K562 (cell line): ENCODE measurements around the gene NLRP10. TPM values are rescaled to one million over a fixed set of nuclear protein-coding genes. Genes with fewer than 3 reads are reported as not detected.
A peak's percentile ranks its signal among the peaks of the same experiment; 100 is the strongest.

Experiments
- ATAC-seq: fragments of 200-7000 bp; cut with Tn5 transposase; 3 replicates; pipeline ENCODE4 v1.9.1; 2020; ENCODE audit warnings: moderate library complexity
- Bru-seq: library from RNA; stranded (reverse); fragments of 400-500 nt; gene quantifications from one replicate; lab custom pipeline; 2021; lab: Mats Ljungman, UMichigan
- BruChase-seq, 2 experiments: library from RNA; stranded (reverse); fragments of 400-500 nt; gene quantifications; one replicate each; lab custom pipeline; 2021; lab: Mats Ljungman, UMichigan
- BruUV-seq: library from RNA; stranded (reverse); fragments of 400-500 nt; replicated peaks from 2 replicates; lab custom pipeline; 2021; lab: Mats Ljungman, UMichigan
- CTCF ChIA-PET: fragments of 300-600 bp; formaldehyde crosslinking; extraction: SDS; loops from one replicate; lab custom pipeline; 2021; ENCODE audit warnings: low intra/inter-chr PET ratio; lab: Yijun Ruan, JAX
- POLR2A ChIA-PET: fragments of 300-600, 350-650 bp; sonication (Branson Sonifier 250); formaldehyde crosslinking; extraction: SDS; loops from one replicate; lab custom pipeline; 2021; ENCODE audit warnings: antibody characterized with exemption, inconsistent platforms; lab: Yijun Ruan, JAX
- DNase-seq, 4 experiments: peaks; one replicate each; pipeline versions ENCODE4 v3.0.0 to v3.0.0-alpha.2; 2011 to 2018; ENCODE audit warnings: low spot score in 3 of 4, mixed read lengths in 3 of 4; ENCODE audit errors: extremely low read depth in 1 of 4
- FAIRE-seq: peaks from 2 replicates; lab custom pipeline; 2011; peaks lifted over from hg19 to GRCh38; lab: Jason Lieb, UNC
- H2AFZ ChIP-seq: 2 replicates; pipeline ENCODE4 v1.6.0; 2011; ENCODE audit warnings: low read depth, low read length, control low read depth, inconsistent platforms
- H3K27ac ChIP-seq: fragments of 200-600 bp; 3 replicates; pipeline ENCODE4 v1.8.0; 2011; ENCODE audit warnings: low read depth, mild to moderate bottlenecking, control low read depth, inconsistent platforms, low read length, moderate library complexity, mixed read lengths; ENCODE audit errors: extremely low read depth
- H3K27me3 ChIP-seq, 2 experiments: fragments of 300-600 bp in 1 of 2; 2 replicates in 1 of 2; 3 replicates in 1 of 2; pipeline versions ENCODE4 v1.6.0 to v1.8.0; 2011; ENCODE audit warnings: inconsistent platforms in 2 of 2, low read length in 2 of 2, mild to moderate bottlenecking in 1 of 2, mixed read lengths in 1 of 2, moderate library complexity in 1 of 2; ENCODE audit not compliant: control insufficient read depth in 2 of 2, insufficient read depth in 2 of 2
- H3K36me3 ChIP-seq: fragments of 300-600 bp; 3 replicates; pipeline ENCODE4 v1.8.0; 2011; ENCODE audit warnings: mild to moderate bottlenecking, low read length, inconsistent platforms; ENCODE audit not compliant: control insufficient read depth, insufficient read depth
- H3K4me1 ChIP-seq, 2 experiments: fragments of 200-600 bp in 1 of 2; replicated peaks in 1 of 2; 2 replicates in 1 of 2; 3 replicates in 1 of 2; pipeline versions ENCODE4 v1.5.1 to v1.8.0; 2011; ENCODE audit warnings: inconsistent platforms in 2 of 2, low read length in 2 of 2, mild to moderate bottlenecking in 1 of 2, mixed read lengths in 1 of 2, moderate library complexity in 1 of 2; ENCODE audit not compliant: control insufficient read depth in 2 of 2, insufficient read depth in 2 of 2
- H3K4me2 ChIP-seq: 2 replicates; pipeline ENCODE4 v1.6.1; 2011; ENCODE audit warnings: low read length, control low read depth, inconsistent platforms, mixed read lengths; ENCODE audit not compliant: insufficient read depth
- H3K4me3 ChIP-seq: fragments of 200-600 bp; sonication (generic), shearing (Covaris generic); 2 replicates; pipeline ENCODE4 v1.5.1; 2016; ENCODE audit warnings: control low read depth, inconsistent platforms
- H3K79me2 ChIP-seq: fragments of 200-600 bp; 3 replicates; pipeline ENCODE4 v1.8.0; 2011; ENCODE audit warnings: low read length, inconsistent platforms; ENCODE audit not compliant: control insufficient read depth, insufficient read depth
- H3K9ac ChIP-seq, 2 experiments: 2 replicates each; pipeline versions ENCODE4 v1.6.0 to v1.6.1; 2011; ENCODE audit warnings: low read depth in 2 of 2, low read length in 2 of 2, control low read depth in 1 of 2, inconsistent platforms in 1 of 2, mild to moderate bottlenecking in 1 of 2, mixed read lengths in 1 of 2; ENCODE audit not compliant: insufficient read depth in 1 of 2
- H3K9me1 ChIP-seq: one replicate; pipeline ENCODE4 v1.6.0; 2011; ENCODE audit warnings: inconsistent platforms, mild to moderate bottlenecking, low read length, moderate library complexity; ENCODE audit not compliant: control insufficient read depth, insufficient read depth
- H3K9me3 ChIP-seq: replicated peaks from 2 replicates; pipeline ENCODE4 v1.5.1; 2011; ENCODE audit warnings: low read depth, low read length, inconsistent platforms; ENCODE audit not compliant: control insufficient read depth, insufficient read depth
- H4K20me1 ChIP-seq: replicated peaks from 2 replicates; pipeline ENCODE4 v1.6.1; 2011; ENCODE audit warnings: low read length, inconsistent platforms, mixed read lengths; ENCODE audit not compliant: control insufficient read depth, insufficient read depth
- BDP1 ChIP-seq: IDR thresholded peaks from 3 replicates; pipeline ENCODE4 v1.6.1; 2011; ENCODE audit not compliant: insufficient read length, insufficient read depth
- GMEB1 ChIP-seq: fragments of 250-450 bp; sonication (Bioruptor Pico); IDR thresholded peaks from 2 replicates; pipeline ENCODE4 v1.4.0; 2020; ENCODE audit warnings: mild to moderate bottlenecking
- NR2F6 ChIP-seq: fragments of 450-650 bp; formaldehyde crosslinking; IDR thresholded peaks from 2 replicates; pipeline ENCODE4 v1.4.0; 2020; ENCODE audit warnings: mild to moderate bottlenecking
- NR3C1 ChIP-seq: sonication (generic); formaldehyde crosslinking; IDR thresholded peaks from 2 replicates; pipeline ENCODE4 v1.8.1; 2022; ENCODE audit warnings: missing genetic modification reagents
- NUFIP1 ChIP-seq: fragments of 450-650 bp; IDR thresholded peaks from 2 replicates; pipeline ENCODE4 v1.6.1; 2018; ENCODE audit not compliant: partially characterized antibody
- RFX1 ChIP-seq: fragments of 450-650 bp; IDR thresholded peaks from 2 replicates; pipeline ENCODE4 v1.6.1; 2016; ENCODE audit warnings: mild to moderate bottlenecking, moderate library complexity
- SETDB1 ChIP-seq: IDR thresholded peaks from one replicate; pipeline ENCODE4 v1.6.1; 2012; ENCODE audit warnings: low read length, control low read depth, inconsistent platforms
- SMAD2 ChIP-seq: fragments of 150-350 bp; IDR thresholded peaks from 2 replicates; pipeline ENCODE4 v1.6.1; 2014; ENCODE audit warnings: low read depth, mild to moderate bottlenecking, low read length
- SREBF2 ChIP-seq: sonication (generic); formaldehyde crosslinking; IDR thresholded peaks from 2 replicates; pipeline ENCODE4 v1.4.0; 2020; ENCODE audit warnings: mild to moderate bottlenecking, missing genetic modification reagents
- TBL1XR1 ChIP-seq, 2 experiments: IDR thresholded peaks; 2 replicates each; pipeline ENCODE4 v1.6.1; 2012; ENCODE audit warnings: improper control_type of control experiment in 2 of 2, low read length in 2 of 2, mild to moderate bottlenecking in 1 of 2
- ZBED1 ChIP-seq: IDR thresholded peaks from 2 replicates; pipeline ENCODE4 v1.6.1; 2014
- ZFP1 ChIP-seq: fragments of 450-650 bp; formaldehyde crosslinking; IDR thresholded peaks from 2 replicates; pipeline ENCODE4 v1.4.0; 2020; ENCODE audit warnings: mild to moderate bottlenecking, mixed read lengths
- ZNF395 ChIP-seq: fragments of 200-800 bp; sonication (Bioruptor generic); IDR thresholded peaks from 2 replicates; pipeline ENCODE4 v1.6.1; 2017; ENCODE audit warnings: missing genetic modification characterization, missing compliant biosample characterization
- WGBS: fragments of 100-300 bp; shearing (Covaris generic); methylation state at CpG from one replicate; pipeline ENCODE4 v1.1.6; 2016; ENCODE audit warnings: low coverage, mixed read lengths; ENCODE audit not compliant: insufficient coverage; ENCODE audit errors: missing lambda C conversion rate; 5-methylcytosine and 5-hydroxymethylcytosine counted together
- in situ Hi-C: fragments of 300-500 bp; cut with MboI; formaldehyde crosslinking; loops from 4 replicates; pipeline ENCODE4 v1.15.0; 2018; ENCODE audit warnings: inconsistent platforms, mixed read lengths
- intact Hi-C: fragments of 100-400 bp; cut with micrococcal nuclease; formaldehyde crosslinking; loops from 2 replicates; pipeline ENCODE4 v1.14.2; 2022
- long read RNA-seq, 3 experiments: library from polyadenylated mRNA in 2 of 3; library from RNA in 1 of 3; unstranded in 2 of 3; stranded (forward) in 1 of 3; transcript quantifications; one replicate each; pipeline ENCODE4 v2.0.0, GENCODE V29; 2019 to 2022
- polyA minus RNA-seq, 3 experiments: library from RNA; depleted of rRNA, polyadenylated mRNA; stranded (reverse); fragments of >200 nt; gene quantifications; 2 replicates each; pipeline ENCODE4 v1.2.3, GENCODE V29; 2011
- polyA plus RNA-seq, 8 experiments: library from polyadenylated mRNA; depleted of rRNA in 4 of 8; stranded (reverse) in 5 of 8; unstranded in 3 of 8; fragments of >200 nt; fragmentation: Nextera tagmentation in 2 of 8; fragmentation: Illumina TruSeq in 1 of 8; extraction: Ambion mirVana in 2 of 8; extraction: Trizol in 1 of 8; gene quantifications; 2 replicates each; pipeline versions ENCODE4 v1.2.1 to v1.2.3, GENCODE V29; 2011 to 2014; ENCODE audit warnings: inconsistent platforms in 1 of 8, missing spikeins in 1 of 8
- total RNA-seq, 7 experiments: library from RNA; depleted of rRNA in 6 of 7; stranded (reverse); fragments of >200 nt in 6 of 7; fragmentation: Illumina TruSeq in 2 of 7; extraction: Trizol in 2 of 7; gene quantifications; 2 replicates each; pipeline versions ENCODE4 v1.2.1 to v1.2.3, GENCODE V29; 2011 to 2021; ENCODE audit warnings: low replicate concordance in 1 of 7

Gene NLRP10
- not detected in 2 replicates for total RNA-seq (2011; cell fraction: chromatin; rRNA removed; ENCODE audit: low replicate concordance)
- total RNA-seq (2011; cell fraction: nucleolus; rRNA removed) = not detected in 2 replicates
- total RNA-seq (2011; cell fraction: nucleoplasm; rRNA removed) = not detected in 2 replicates
- total RNA-seq (2014; rRNA removed) = 0.14 TPM in 1 of 2 replicates, not detected in the other
- 0.04 TPM in 1 of 2 replicates, not detected in the other for total RNA-seq (2014; rRNA removed; fragmentation: Illumina TruSeq; extraction: Trizol)
- total RNA-seq (2015; rRNA removed; fragmentation: Illumina TruSeq; extraction: Trizol) = not detected in 2 replicates
- 0.09 TPM in 1 of 2 replicates, not detected in the other for total RNA-seq (2021)
- polyA plus RNA-seq (2011; rRNA removed) = not detected in 2 replicates
- not detected in 2 replicates for polyA plus RNA-seq (2011; cell fraction: cytosol; rRNA removed)
- not detected in 2 replicates for polyA plus RNA-seq (2011; cell fraction: nucleus; rRNA removed)
- 0.03 and 0.04 TPM in 2 replicates for polyA plus RNA-seq (2012)
- polyA plus RNA-seq (2014; fragmentation: Illumina TruSeq; extraction: Trizol) = not detected in 2 replicates
- not detected for polyA plus RNA-seq (2014; fragmentation: Nextera tagmentation; extraction: Ambion mirVana)
- polyA plus RNA-seq (2014; rRNA removed) = not detected in 2 replicates
- not detected in 2 replicates for polyA minus RNA-seq (2011; rRNA and poly(A)+ RNA removed)
- not detected in 2 replicates for polyA minus RNA-seq (2011; cell fraction: cytosol; rRNA and poly(A)+ RNA removed)
- not detected in 2 replicates for polyA minus RNA-seq (2011; cell fraction: nucleus; rRNA and poly(A)+ RNA removed)
- percentile 14 among the genes with signal in this experiment for Bru-seq, nascent RNA
- BruChase-seq, experiment 1, labeled RNA remaining after a 2-hour chase = not detected
- BruChase-seq, experiment 2, labeled RNA remaining after a 6-hour chase = not detected
- long read RNA-seq, experiment 1, partial matches to known transcripts = 0 of 1 reads
- long read RNA-seq, experiment 1, other reads (novel, unspliced or antisense) = 1 of 1 reads
- long read RNA-seq, experiment 2 = 0 reads
- long read RNA-seq, experiment 3 = 0 reads

- H3K27me3 ChIP-seq = peaks cover 3 to 11% of the 10 kb centered on the region in 2 experiments; a peak in 4 of 5 replicates
- intact Hi-C loops (no loop called here), in situ Hi-C loops (no loop called here)
- no peaks in the 10 kb centered on the region for H3K9me1 ChIP-seq
- no peaks in the 10 kb centered on the region for H4K20me1 ChIP-seq
- H3K27ac ChIP-seq = no peak within 1 kb of the TSS
- FAIRE-seq (no peak), ATAC-seq (no peak), DNase-seq (no peak)
- POLR2A ChIA-PET = interaction anchor here (0.7 kb wide), 1 partner anchor 173 kb away, joined by 3 read pairs; no protein-coding TSS in a partner anchor
- H3K9me3 ChIP-seq = no peaks in the 10 kb centered on the region
- no peak within 1 kb of the TSS for H3K9ac ChIP-seq
- H2AFZ ChIP-seq = no peak within 1 kb of the TSS
- CTCF ChIA-PET = no interaction called here
- 9% methylated on average over 1 of the region's 1 CpG for WGBS
- no peaks in the 10 kb centered on the region for H3K36me3 ChIP-seq
- H3K79me2 ChIP-seq = no peaks in the 10 kb centered on the region
- no TSS peak for BruUV-seq
- H3K4me3 ChIP-seq = no peak within 1 kb of the TSS
- H3K4me2 ChIP-seq = no peak within 1 kb of the TSS
- peaks cover 0 to 3% of the 10 kb centered on the region in 2 experiments; a peak in 1 of 5 replicates for H3K4me1 ChIP-seq
- TF ChIP-seq NUFIP1 (no peak), ZBED1 (no peak), RFX1 (no peak), ZFP1 (no peak), BDP1 (no peak), GMEB1 (CRISPR knock-in tag) (no peak), TBL1XR1 (IDR thresholded peaks at IDR 0.05; ENCODE audit: low read length in 2 of 2) (no peak), NR3C1 (CRISPR knock-in tag) (no peak), ZNF395 (CRISPR knock-in tag) (no peak), SREBF2 (CRISPR knock-in tag) (no peak), NR2F6 (CRISPR knock-in tag) (no peak), SMAD2 (no peak), SETDB1 (no peak)
Observed at GRCh38 chr11:7965386-7965785, at the start of gene NLRP10. Gene NLRP10, minus strand, starts transcription at chr11:7965447. Its CDS starts 1,952 bp downstream, at chr11:7963495.
